Retinal pigment epithelial cell (primary cell): Measurements from ENCODE around the gene OSGIN1.

Experiments
- DNase-seq: peaks from one replicate; pipeline ENCODE4 v3.0.0-alpha.2; 2010; ENCODE audit warnings: low read depth
- H3K4me3 ChIP-seq: 2 replicates; pipeline ENCODE4 v1.5.1; 2011; ENCODE audit warnings: mild to moderate bottlenecking, low read length, control low read depth, moderate library complexity
- CTCF ChIP-seq: conservative IDR thresholded peaks from 2 replicates; pipeline ENCODE4 v1.5.1; 2011; ENCODE audit warnings: low read depth, low read length, control low read depth, inconsistent platforms

The OSGIN1 gene

GRCh38 chr16:83969771-83970429, 16.9 kb downstream of the OSGIN1 start:
- no peak for DNase-seq

GRCh38 chr16:83970430-83970815, 17.4 kb downstream of the OSGIN1 start:
- no peak for TF ChIP-seq CTCF
- H3K4me3 ChIP-seq, result no peak overlapping the region
- DNase-seq, result no peak

More at GRCh38 chr16:83969771-83970429, 16.9 kb downstream of the OSGIN1 start:
- H3K4me3 ChIP-seq, result no peak overlapping the region
- TF ChIP-seq CTCF, result no peak

GRCh38 chr16:83971165-83972130, 18.4 kb downstream of the OSGIN1 start:
- DNase-seq, result no peak
- TF ChIP-seq CTCF, result no peak
- H3K4me3 ChIP-seq, result no peak overlapping the region

- no peak for TF ChIP-seq CTCF
- DNase-seq, result no peak
- no peak overlapping the region for H3K4me3 ChIP-seq
Measured at GRCh38 chr16:83972256-83973008, 19.4 kb downstream of the OSGIN1 start.

GRCh38 chr16:83973077-83973476, 20.0 kb downstream of the OSGIN1 start:
- no peak for DNase-seq
- H3K4me3 ChIP-seq, result no peak overlapping the region
- no peak for TF ChIP-seq CTCF

GRCh38 chr16:83973581-83974385, 20.7 kb downstream of the OSGIN1 start:
- H3K4me3 ChIP-seq, result no peak overlapping the region
- DNase-seq, result no peak
- no peak for TF ChIP-seq CTCF
